D721Med (cell line): ENCODE measurements around the gene CAMK2D.

ENCODE experiments used
- DNase-seq: peaks from one replicate; pipeline ENCODE4 v3.0.0; 2011; ENCODE audit warnings: low spot score; ENCODE audit not compliant: insufficient read length
- FAIRE-seq: peaks from 2 replicates; lab custom pipeline; 2011; peaks lifted over from hg19 to GRCh38; lab: Jason Lieb, UNC
- TF ChIP-seq, protein P1 (sequence below): IDR thresholded peaks from 2 replicates; pipeline ENCODE4 v1.5.1; 2012; ENCODE audit warnings: mild to moderate bottlenecking, control low read depth; ENCODE audit not compliant: insufficient read depth; ENCODE audit errors: missing control alignments

The CAMK2D gene

DNA sequence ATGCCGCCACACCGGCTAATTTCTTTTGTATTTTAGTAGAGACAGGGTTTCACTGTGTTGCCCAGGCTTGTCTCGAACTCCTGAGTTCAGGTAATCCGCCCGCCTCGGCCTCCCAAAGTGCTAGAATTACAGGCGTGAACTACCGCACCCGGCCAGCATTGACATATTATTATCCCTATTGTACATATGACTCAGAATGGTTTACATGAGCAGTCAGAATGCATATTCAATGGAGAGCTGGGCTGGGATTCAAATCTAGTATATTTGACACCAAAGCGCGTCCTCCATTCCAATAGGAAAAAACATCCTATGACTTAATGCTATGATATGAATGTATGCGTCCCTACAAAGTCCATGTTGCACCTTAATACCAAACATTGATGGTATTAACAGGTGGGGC, 281.4 kb downstream of the CAMK2D start:
- TF ChIP-seq, protein P1, sequence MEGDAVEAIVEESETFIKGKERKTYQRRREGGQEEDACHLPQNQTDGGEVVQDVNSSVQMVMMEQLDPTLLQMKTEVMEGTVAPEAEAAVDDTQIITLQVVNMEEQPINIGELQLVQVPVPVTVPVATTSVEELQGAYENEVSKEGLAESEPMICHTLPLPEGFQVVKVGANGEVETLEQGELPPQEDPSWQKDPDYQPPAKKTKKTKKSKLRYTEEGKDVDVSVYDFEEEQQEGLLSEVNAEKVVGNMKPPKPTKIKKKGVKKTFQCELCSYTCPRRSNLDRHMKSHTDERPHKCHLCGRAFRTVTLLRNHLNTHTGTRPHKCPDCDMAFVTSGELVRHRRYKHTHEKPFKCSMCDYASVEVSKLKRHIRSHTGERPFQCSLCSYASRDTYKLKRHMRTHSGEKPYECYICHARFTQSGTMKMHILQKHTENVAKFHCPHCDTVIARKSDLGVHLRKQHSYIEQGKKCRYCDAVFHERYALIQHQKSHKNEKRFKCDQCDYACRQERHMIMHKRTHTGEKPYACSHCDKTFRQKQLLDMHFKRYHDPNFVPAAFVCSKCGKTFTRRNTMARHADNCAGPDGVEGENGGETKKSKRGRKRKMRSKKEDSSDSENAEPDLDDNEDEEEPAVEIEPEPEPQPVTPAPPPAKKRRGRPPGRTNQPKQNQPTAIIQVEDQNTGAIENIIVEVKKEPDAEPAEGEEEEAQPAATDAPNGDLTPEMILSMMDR, result no peak
- FAIRE-seq (no peak), DNase-seq (no peak)

DNA sequence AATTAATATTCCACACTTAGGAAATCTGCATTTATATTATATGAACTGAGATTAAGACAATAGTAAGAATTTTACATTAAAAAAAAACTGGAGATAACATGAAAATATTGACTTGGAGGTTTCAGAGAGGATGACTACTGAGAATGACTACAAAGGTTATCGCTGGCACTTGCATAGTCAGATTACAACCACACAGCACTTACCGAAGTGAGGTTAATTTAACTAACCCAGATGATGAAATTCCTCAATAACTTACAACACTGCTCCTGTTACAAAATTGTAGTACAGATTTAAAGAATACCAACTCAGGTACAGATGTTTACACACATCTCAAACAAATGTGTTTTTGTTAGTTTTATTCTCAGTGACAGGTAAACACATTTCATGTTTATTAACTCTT, 283.5 kb downstream of the CAMK2D start:
- FAIRE-seq, result no peak

DNA sequence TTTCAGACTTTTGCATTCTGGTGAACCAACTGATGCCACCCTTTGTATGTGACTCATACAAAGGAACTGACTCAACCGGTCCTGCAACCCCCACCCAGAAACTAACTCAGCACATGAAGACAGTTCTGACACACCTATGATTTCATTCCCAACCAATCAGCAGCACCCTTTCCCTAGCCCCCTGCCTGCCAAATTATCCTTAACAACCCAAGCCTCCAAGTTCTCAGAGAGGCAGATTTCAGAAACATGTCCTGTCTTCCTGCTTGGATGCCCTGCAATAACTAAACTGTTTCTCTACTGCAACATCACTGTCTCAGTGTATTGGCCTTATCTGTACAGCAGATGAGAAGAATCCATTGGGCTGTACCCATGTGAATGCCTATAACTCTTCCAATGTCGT, 284.7 kb downstream of the CAMK2D start:
- no peak for DNase-seq
- no peak for FAIRE-seq
- TF ChIP-seq, protein P1, result no peak

More for the DNA sequence above, 283.5 kb downstream of the CAMK2D start:
- TF ChIP-seq, protein P1, result no peak
- no peak for DNase-seq

DNA sequence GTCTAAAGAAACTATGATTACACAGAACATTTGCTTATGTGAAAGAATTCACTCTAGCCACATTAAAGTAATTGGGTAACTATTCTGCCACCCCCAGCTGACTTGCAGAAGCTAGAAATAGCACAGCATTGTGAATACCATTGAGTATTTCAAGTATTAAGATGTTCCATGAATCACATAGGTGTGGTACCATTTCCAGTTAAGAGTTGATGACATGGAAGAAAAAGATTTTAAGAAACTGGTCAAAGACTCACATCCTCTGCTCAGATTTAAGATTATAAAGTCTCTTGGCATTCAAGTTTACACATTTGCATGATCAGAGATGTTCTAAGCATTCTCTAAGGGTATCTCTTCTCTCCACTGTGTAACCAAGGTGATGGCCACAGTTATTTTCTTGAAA, 287.5 kb downstream of the CAMK2D start:
- no peak for DNase-seq

DNA sequence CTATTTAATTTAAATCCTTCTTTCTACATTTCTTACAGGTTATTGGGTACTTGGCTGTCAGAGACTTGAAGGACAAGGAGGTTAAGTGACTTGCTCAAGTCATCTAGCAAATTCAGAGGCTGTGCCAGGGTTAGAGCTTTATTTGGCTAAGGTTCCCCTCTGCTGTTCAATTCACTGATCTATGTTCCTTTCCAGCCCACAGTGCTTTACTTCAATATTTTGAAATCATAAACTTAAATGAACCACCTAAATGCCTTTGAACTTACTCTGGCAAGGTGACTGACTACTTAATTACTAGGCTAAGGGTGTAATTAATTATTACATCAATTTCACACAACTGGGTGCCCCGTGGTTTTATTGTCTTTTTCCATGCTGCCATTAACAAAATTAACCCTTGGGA, 288.7 kb downstream of the CAMK2D start:
- FAIRE-seq (no peak), DNase-seq (no peak)
- TF ChIP-seq, protein P1, result no peak

More for the DNA sequence above, 287.5 kb downstream of the CAMK2D start:
- no peak for FAIRE-seq
- TF ChIP-seq, protein P1, result no peak

DNA sequence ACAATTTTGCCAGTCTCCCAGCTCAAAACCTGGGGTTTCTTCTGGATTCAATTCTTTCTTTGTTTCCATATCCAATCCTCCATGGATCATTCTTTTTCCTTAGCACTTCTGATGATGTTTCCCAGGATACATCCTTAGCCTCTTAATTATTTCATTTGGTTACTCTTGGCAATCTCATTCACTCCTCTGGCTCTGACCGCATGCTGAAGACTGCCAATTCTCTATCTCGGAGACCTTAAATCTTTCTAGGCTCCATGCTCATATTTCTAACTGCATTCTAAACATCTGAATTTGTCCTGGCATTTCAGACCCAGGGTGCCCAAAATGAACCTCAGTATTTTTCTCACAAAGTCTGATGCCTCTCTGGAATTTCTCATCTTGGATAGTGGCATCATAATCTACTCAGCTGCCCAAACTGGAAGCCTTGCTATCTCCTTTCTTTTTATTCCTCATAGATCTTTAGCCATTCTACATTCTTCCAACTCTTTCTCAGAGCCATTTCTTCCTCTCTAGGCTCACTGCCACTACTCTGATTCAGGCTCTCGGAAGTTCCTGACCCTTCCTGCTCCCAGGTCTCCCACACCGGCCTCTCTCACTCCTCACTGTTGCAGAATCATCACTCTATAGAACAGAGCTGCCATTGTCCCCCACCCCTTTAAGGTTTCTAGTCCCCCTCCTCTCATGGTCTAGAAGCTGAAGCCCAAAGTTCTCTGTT, 290.2 kb downstream of the CAMK2D start:
- FAIRE-seq (no peak), DNase-seq (no peak)
- TF ChIP-seq, protein P1, result no peak

DNA sequence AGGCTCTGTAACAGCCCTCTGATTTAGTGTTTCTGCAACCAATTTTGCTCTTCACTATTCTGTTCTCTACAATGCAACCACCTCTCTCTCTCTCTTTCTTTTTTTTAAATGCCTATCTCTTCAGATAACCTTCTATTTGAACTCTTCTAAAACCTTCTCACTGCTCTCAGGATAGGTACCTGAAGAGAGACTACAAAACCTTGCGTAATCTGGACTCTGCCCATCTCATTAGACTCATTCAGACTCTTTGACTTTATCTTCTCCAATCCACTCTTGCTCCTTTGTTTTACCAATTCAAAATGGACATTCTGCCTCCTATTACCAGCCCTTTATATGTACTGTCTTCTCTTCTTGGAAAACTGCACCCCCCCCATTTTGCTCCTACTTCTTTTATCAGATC, 291.6 kb downstream of the CAMK2D start:
- TF ChIP-seq, protein P1, result no peak
- no peak for FAIRE-seq
- no peak for DNase-seq
